ENCODE results near the gene RTKN.

Gene RTKN

GRCh38 chr2:74441170-74441689 is 507 bp downstream of the RTKN start:
- peaks cover 5% of the 10 kb centered on the region; the same call in 1 of the 2 replicates for H3K79me2 ChIP-seq (ENCODE audit: insufficient read depth, low read length)
- TF ChIP-seq CTCF (IDR thresholded peaks at IDR 0.05; ENCODE audit: borderline replicate concordance, extremely low read depth, low read length, poor library complexity, severe bottlenecking), result no peak
- H3K4me3 ChIP-seq (ENCODE audit: low read depth in 1 of 2, low read length in 2 of 2), result no peak overlapping the region
- peak overlapping the region; percentile 86 for H2AFZ ChIP-seq (ENCODE audit: low read depth, low read length)
- H4K20me1 ChIP-seq (ENCODE audit: insufficient read depth, low read length), result no peaks in the 10 kb centered on the region
- H3K27me3 ChIP-seq (ENCODE audit: insufficient read depth, low read length, poor library complexity), result peaks cover 4% of the 10 kb centered on the region
- H3K36me3 ChIP-seq (ENCODE audit: insufficient read depth, low read length), result no peaks in the 10 kb centered on the region
- peaks cover 41% of the 10 kb centered on the region for H3K4me1 ChIP-seq (ENCODE audit: insufficient read depth, low read length)
- ATAC-seq (ENCODE audit: insufficient read depth, low read depth) (no peak), DNase-seq (no peak)
- no peak overlapping the region for H3K27ac ChIP-seq (ENCODE audit: low read length)
- H3K4me2 ChIP-seq (ENCODE audit: insufficient read depth, low read length), result peak overlapping the region; percentile 85
- H3K9ac ChIP-seq (ENCODE audit: low read depth, low read length), result peak overlapping the region; percentile 77; the same call in 1 of the 2 replicates
- H3K9me3 ChIP-seq (ENCODE audit: insufficient read depth, low read length, severe bottlenecking), result no peaks in the 10 kb centered on the region

- Histone ChIP-seq H3K4me1 (ENCODE audit: insufficient read depth, low read length) (peaks cover 41% of the 10 kb centered on the region), H3K4me3 (ENCODE audit: low read depth in 1 of 2, low read length in 2 of 2) (peak overlapping the region; percentile 18 to 70; a peak in 3 of 4 replicates), H3K4me2 (ENCODE audit: insufficient read depth, low read length) (peak overlapping the region; percentile 85), H3K36me3 (ENCODE audit: insufficient read depth, low read length) (no peaks in the 10 kb centered on the region), H3K79me2 (ENCODE audit: insufficient read depth, low read length) (peaks cover 5% of the 10 kb centered on the region; the same call in 1 of the 2 replicates), H3K9ac (ENCODE audit: low read depth, low read length) (peak overlapping the region; percentile 77), H3K27ac (ENCODE audit: low read length) (peak overlapping the region; percentile 84), H2AFZ (ENCODE audit: low read depth, low read length) (peak overlapping the region; percentile 86), H4K20me1 (ENCODE audit: insufficient read depth, low read length) (no peaks in the 10 kb centered on the region), H3K9me3 (ENCODE audit: insufficient read depth, low read length, severe bottlenecking) (no peaks in the 10 kb centered on the region), H3K27me3 (ENCODE audit: insufficient read depth, low read length, poor library complexity) (peaks cover 4% of the 10 kb centered on the region)
- ATAC-seq (ENCODE audit: insufficient read depth, low read depth), result peak; percentile 99
- DNase-seq, result peak; percentile 91
- TF ChIP-seq EZH2 (IDR thresholded peaks at IDR 0.05; ENCODE audit: borderline replicate concordance, low read depth, low read length, severe bottlenecking), result no peak
- TF ChIP-seq CTCF (IDR thresholded peaks at IDR 0.05; ENCODE audit: borderline replicate concordance, extremely low read depth, low read length, poor library complexity, severe bottlenecking), result peak; percentile 51
Observed at GRCh38 chr2:74440378-74441169, 1.2 kb downstream of the RTKN start.

- Histone ChIP-seq H3K27ac (ENCODE audit: low read length) (peak overlapping the region; percentile 84), H3K9me3 (ENCODE audit: insufficient read depth, low read length, severe bottlenecking) (no peaks in the 10 kb centered on the region), H3K4me3 (ENCODE audit: low read depth in 1 of 2, low read length in 2 of 2) (peak overlapping the region; percentile 18 to 70; a peak in 3 of 4 replicates), H3K9ac (ENCODE audit: low read depth, low read length) (peak overlapping the region; percentile 77), H3K4me2 (ENCODE audit: insufficient read depth, low read length) (peak overlapping the region; percentile 85), H3K36me3 (ENCODE audit: insufficient read depth, low read length) (no peaks in the 10 kb centered on the region), H3K27me3 (ENCODE audit: insufficient read depth, low read length, poor library complexity) (peaks cover 4% of the 10 kb centered on the region), H2AFZ (ENCODE audit: low read depth, low read length) (peak overlapping the region; percentile 86), H3K79me2 (ENCODE audit: insufficient read depth, low read length) (peaks cover 5% of the 10 kb centered on the region; the same call in 1 of the 2 replicates), H4K20me1 (ENCODE audit: insufficient read depth, low read length) (no peaks in the 10 kb centered on the region), H3K4me1 (ENCODE audit: insufficient read depth, low read length) (peaks cover 41% of the 10 kb centered on the region)
- DNase-seq (no peak), ATAC-seq (ENCODE audit: insufficient read depth, low read depth) (no peak)
- no peak for TF ChIP-seq CTCF (IDR thresholded peaks at IDR 0.05; ENCODE audit: borderline replicate concordance, extremely low read depth, low read length, poor library complexity, severe bottlenecking)
- no peak for TF ChIP-seq EZH2 (IDR thresholded peaks at IDR 0.05; ENCODE audit: borderline replicate concordance, low read depth, low read length, severe bottlenecking)
Observed at GRCh38 chr2:74439803-74440377, 1.8 kb downstream of the RTKN start.

All from DND-41 (cell line).